Progenitor cell of endocrine pancreas (in vitro differentiated cells): ENCODE results near the gene CHAT. TPM values are rescaled to one million over a fixed set of nuclear protein-coding genes. Genes with fewer than 3 reads are reported as not detected.

Experiments
- DNase-seq: peaks from one replicate; pipeline ENCODE4 v3.0.0; 2021; ENCODE audit warnings: low spot score; ENCODE audit not compliant: unreplicated experiment
- H3K27ac Mint-ChIP-seq: 2 replicates; pipeline ENCODE4 v1.8.0; 2021; ENCODE audit warnings: mild to moderate bottlenecking, moderate library complexity, mixed read lengths
- H3K27me3 Mint-ChIP-seq: 2 replicates; pipeline ENCODE4 v1.8.0; 2021; ENCODE audit warnings: mixed read lengths
- H3K36me3 Mint-ChIP-seq: 2 replicates; pipeline ENCODE4 v1.8.0; 2022; ENCODE audit warnings: mixed read lengths; ENCODE audit not compliant: insufficient read depth
- H3K4me1 Mint-ChIP-seq: 2 replicates; pipeline ENCODE4 v1.8.0; 2021; ENCODE audit warnings: low read depth, mixed read lengths
- H3K4me3 Mint-ChIP-seq: 2 replicates; pipeline ENCODE4 v1.8.0; 2021; ENCODE audit warnings: low read depth, mild to moderate bottlenecking, moderate library complexity, mixed read lengths
- H3K9me3 Mint-ChIP-seq: 2 replicates; pipeline ENCODE4 v1.8.0; 2021; ENCODE audit warnings: low read depth, mixed read lengths
- CTCF ChIP-seq: fragments of 200-600 bp; sonication (generic); IDR thresholded peaks from one replicate; pipeline ENCODE4 v1.5.0; 2021; ENCODE audit warnings: antibody characterized with exemption, mild to moderate bottlenecking; ENCODE audit not compliant: unreplicated experiment
- total RNA-seq: library from RNA; stranded (reverse); gene quantifications from 2 replicates; pipeline ENCODE4 v1.2.1, GENCODE V29; 2021

CHAT gene
- total RNA-seq, 1 donor from 2014 or later, result not detected

GRCh38 chr10:49621561-49621960, 7.7 kb downstream of the CHAT start:
- H3K27ac Mint-ChIP-seq, result no peak overlapping the region
- no peak for TF ChIP-seq CTCF
- DNase-seq, result no peak
- H3K27me3 Mint-ChIP-seq, result peaks cover 79% of the 10 kb centered on the region
- H3K4me3 Mint-ChIP-seq, result no peak overlapping the region
- no peaks in the 10 kb centered on the region for H3K36me3 Mint-ChIP-seq
- H3K9me3 Mint-ChIP-seq, result no peaks in the 10 kb centered on the region
- H3K4me1 Mint-ChIP-seq, result no peaks in the 10 kb centered on the region

GRCh38 chr10:49622426-49623425, 8.9 kb downstream of the CHAT start:
- no peak overlapping the region for H3K4me3 Mint-ChIP-seq

GRCh38 chr10:49624629-49625028, 10.8 kb downstream of the CHAT start:
- DNase-seq, result no peak
- H3K27ac Mint-ChIP-seq, result no peak overlapping the region
- no peak overlapping the region for H3K4me3 Mint-ChIP-seq
- no peaks in the 10 kb centered on the region for H3K36me3 Mint-ChIP-seq
- H3K9me3 Mint-ChIP-seq, result no peaks in the 10 kb centered on the region
- H3K4me1 Mint-ChIP-seq, result no peaks in the 10 kb centered on the region
- TF ChIP-seq CTCF, result no peak
- peaks cover 53% of the 10 kb centered on the region for H3K27me3 Mint-ChIP-seq

More at GRCh38 chr10:49622426-49623425, 8.9 kb downstream of the CHAT start:
- peaks cover 71% of the 10 kb centered on the region for H3K27me3 Mint-ChIP-seq
- no peak for DNase-seq
- no peak overlapping the region for H3K27ac Mint-ChIP-seq
- no peaks in the 10 kb centered on the region for H3K9me3 Mint-ChIP-seq
- no peak for TF ChIP-seq CTCF
- H3K36me3 Mint-ChIP-seq, result no peaks in the 10 kb centered on the region
- no peaks in the 10 kb centered on the region for H3K4me1 Mint-ChIP-seq

- no peak overlapping the region for H3K4me3 Mint-ChIP-seq
- no peaks in the 10 kb centered on the region for H3K9me3 Mint-ChIP-seq
- peaks cover 45% of the 10 kb centered on the region for H3K27me3 Mint-ChIP-seq
- no peaks in the 10 kb centered on the region for H3K36me3 Mint-ChIP-seq
- TF ChIP-seq CTCF, result no peak
- H3K27ac Mint-ChIP-seq, result no peak overlapping the region
- no peak for DNase-seq
- no peaks in the 10 kb centered on the region for H3K4me1 Mint-ChIP-seq
These were observed 11.6 kb downstream of the CHAT start for GRCh38 chr10:49625411-49625810.

GRCh38 chr10:49627038-49627437, 13.2 kb downstream of the CHAT start:
- TF ChIP-seq CTCF, result no peak
- Mint-ChIP-seq H3K27me3 (peaks cover 40% of the 10 kb centered on the region), H3K4me1 (no peaks in the 10 kb centered on the region), H3K9me3 (no peaks in the 10 kb centered on the region), H3K4me3 (no peak overlapping the region), H3K27ac (no peak overlapping the region), H3K36me3 (no peaks in the 10 kb centered on the region)
- no peak for DNase-seq
